Hippocampal formation (tissue), 2 donors: ENCODE measurements around the gene SLC44A2.
A peak's percentile ranks its signal among the peaks of the same experiment; 100 is the strongest.

ENCODE experiments used
- DNase-seq, 2 donors: peaks; one replicate each; lab custom pipeline; 2025; lab: John Stamatoyannopoulos, UW

Gene SLC44A2

GRCh38 chr19:10615429-10616023, 9.8 kb upstream of the SLC44A2 start:
- no peak for DNase-seq

GRCh38 chr19:10617409-10618121, 7.8 kb upstream of the SLC44A2 start:
- no peak for DNase-seq

GRCh38 chr19:10618846-10619245, 6.5 kb upstream of the SLC44A2 start:
- no peak for DNase-seq

GRCh38 chr19:10620786-10621185, 4.6 kb upstream of the SLC44A2 start:
- DNase-seq = no peak

DNA sequence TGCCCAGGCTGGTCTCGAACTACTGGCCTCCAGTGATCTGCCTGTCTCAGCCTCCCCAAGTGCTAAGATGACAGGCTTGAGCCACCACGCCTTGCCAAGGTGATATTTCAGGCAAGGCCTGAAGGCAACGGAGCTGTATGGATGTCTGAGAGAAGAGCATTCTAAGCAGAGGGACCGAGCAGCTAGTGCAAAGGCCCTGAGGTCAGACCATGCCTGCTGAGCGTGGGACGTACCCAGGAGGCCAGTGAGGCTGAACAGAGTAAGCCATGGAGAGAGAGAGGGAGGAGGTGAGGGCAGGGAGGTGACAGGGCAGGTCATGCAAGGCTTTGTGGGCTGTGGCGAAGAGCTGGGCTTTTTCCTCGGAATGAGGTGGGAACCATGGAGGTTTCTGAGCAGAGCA, 3.4 kb upstream of the SLC44A2 start:
- DNase-seq = no peak

GRCh38 chr19:10624585-10624984, 768 bp upstream of the SLC44A2 start:
- DNase-seq = no peak

DNA sequence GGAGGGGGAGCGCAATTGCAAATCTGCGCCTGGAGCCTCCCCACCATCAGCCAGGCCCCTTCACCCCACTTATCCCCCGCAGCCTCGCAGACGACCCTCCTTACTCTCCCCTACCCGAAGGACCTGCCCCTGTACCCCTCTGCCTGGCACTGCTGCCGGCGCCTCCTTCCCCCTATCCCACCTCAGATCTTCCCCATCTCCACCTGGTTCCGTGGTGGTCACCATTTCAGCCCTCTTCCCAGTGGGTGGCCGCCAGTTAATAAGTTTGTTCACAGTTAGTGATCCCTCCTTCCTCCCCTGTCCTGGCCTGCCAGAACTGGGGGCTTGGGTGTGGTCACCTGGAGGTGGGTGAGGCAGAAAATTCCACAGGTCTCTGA, 397 bp downstream of the SLC44A2 start:
- DNase-seq = no peak

DNA sequence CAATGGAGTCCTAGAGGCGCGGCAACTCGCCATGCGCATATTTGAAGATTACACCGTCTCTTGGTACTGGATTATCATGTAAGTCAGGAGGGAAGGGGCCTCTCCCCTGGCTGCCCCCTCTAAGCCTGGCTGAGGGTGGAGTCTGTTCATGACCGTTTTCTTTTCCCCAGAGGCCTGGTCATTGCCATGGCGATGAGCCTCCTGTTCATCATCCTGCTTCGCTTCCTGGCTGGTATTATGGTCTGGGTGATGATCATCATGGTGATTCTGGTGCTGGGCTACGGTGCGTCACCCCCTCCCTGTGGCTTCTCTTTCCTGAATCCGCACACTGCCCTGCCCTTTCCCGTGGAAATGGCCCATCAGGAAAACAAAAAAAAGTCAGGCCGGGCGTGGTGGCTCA, 6.5 kb downstream of the SLC44A2 start:
- no peak for DNase-seq

DNA sequence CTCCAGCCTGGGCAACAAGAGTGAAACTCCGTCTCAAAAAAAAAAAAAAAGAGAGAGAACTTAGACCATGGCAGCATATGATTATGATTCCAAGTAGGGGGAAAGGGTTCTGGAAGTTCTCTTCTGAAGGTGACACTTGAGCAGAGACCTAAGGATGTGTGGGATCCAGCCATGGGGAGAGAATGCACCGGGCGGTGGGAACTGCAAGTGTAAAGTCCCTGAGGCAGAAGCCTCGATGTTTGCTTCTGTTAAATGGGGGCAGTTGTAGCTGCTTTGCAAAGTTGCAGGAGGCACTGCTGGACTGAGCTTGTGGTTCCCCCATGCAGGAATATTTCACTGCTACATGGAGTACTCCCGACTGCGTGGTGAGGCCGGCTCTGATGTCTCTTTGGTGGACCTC, 9.1 kb downstream of the SLC44A2 start:
- no peak for DNase-seq

DNA sequence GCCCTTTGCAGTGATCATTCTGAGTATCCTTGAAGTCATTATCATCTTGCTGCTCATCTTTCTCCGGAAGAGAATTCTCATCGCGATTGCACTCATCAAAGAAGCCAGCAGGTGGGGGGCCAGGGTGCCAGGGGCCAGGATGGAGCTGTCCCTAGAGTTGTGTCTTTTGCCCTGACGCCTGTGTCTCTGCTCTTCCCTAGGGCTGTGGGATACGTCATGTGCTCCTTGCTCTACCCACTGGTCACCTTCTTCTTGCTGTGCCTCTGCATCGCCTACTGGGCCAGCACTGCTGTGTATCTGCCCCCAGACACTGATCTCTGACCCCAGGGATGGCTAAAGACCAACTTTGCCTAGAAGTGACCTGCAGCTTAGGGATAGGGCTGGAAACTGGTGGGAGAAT, 9.6 kb downstream of the SLC44A2 start:
- no peak for DNase-seq

GRCh38 chr19:10636304-10636972, 11.1 kb downstream of the SLC44A2 start:
- DNase-seq = no peak

DNA sequence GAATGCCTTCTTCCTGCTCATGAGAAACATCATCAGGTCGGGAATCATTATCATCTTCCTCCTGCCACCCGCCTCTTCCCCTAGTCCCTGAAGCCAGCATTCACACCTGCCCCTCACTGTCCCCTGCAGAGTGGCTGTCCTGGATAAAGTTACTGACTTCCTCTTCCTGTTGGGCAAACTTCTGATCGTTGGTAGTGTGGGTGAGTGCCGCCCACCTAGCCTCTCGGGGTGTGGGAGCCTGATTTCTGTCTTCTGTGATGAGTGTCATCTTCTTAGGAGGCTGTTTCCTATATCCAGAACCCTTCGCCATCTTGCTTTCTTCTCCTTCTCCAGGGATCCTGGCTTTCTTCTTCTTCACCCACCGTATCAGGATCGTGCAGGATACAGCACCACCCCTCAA, 12.5 kb downstream of the SLC44A2 start:
- no peak for DNase-seq

DNA sequence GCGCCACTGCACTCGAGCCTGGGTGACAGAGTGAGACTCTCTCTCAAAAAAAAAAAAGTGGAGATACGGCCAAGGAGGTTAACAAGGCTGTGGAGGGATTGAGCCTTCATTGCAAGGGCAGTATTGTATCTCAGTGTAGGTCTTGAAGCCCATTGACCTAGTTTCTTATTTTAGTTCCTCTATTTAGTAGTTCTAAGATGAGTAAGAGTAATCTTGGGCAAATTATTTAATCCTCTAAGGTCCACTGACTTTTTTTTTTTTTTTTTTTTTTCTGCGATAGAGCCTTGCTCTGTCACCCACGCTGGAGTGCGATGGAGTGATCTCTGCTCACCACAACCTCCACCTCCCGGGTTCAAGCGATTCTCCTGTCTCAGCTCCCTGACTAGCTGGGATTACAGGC, 14.5 kb downstream of the SLC44A2 start:
- DNase-seq = no peak

DNA sequence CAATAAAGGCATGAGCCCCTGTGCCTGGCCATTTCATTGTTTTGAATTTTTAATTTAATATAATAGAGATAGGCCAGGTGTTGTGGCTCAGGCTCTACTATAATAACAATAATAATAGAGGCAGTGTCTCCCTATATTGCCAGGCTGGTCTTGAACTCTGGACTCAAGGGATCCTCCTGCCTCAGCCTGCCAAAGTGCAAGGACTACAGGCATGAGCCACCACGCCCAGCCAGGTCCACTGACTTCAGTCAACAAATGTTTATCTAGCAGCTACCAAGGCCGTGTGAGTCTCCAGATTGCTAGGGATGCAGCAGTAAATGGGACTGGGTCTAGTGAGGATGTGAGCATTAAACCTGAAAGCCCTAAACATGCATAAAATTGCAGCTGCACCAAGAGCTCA, 15.0 kb downstream of the SLC44A2 start:
- no peak for DNase-seq

DNA sequence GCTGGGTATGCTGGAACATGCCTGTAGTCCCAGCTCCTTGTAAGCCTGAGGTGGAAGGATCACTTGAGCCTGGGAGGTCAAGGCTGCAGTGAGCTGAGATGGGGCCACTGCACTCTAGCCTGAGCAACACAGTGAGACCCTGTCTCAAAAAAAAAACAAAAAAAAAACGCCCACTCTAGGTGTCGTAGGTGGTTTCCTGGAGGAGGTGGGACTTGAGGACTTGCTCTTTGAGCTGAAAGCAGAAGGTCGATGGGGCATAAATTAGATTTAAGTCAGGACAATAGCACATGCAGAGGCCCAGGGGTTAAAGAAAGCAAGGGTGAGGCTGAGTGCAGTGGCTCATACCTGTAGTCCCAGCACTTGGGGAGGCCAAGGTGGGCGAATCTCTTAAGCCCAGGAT, 15.9 kb downstream of the SLC44A2 start:
- DNase-seq = no peak

- peak in 1 of 2 donors; percentile 13 for DNase-seq
Observed at GRCh38 chr19:10642473-10643171, 17.3 kb downstream of the SLC44A2 start.

GRCh38 chr19:10643172-10643967, 18.0 kb downstream of the SLC44A2 start:
- no peak for DNase-seq

DNA sequence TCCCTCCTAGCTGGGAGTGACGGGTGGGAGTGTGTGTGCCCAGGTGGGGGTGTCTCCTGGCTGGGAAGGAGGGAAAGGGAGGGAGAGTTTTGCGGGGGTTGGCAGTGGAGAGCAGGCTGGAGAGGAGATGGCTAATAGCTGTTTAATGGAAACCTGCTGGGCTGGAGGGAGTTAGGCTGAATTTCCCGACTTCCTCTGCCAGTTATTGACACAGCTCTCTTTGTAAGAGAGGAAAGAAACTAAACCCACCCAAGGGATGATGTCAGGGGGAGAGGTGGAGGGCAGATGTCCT, 18.6 kb downstream of the SLC44A2 start:
- DNase-seq = no peak

DNA sequence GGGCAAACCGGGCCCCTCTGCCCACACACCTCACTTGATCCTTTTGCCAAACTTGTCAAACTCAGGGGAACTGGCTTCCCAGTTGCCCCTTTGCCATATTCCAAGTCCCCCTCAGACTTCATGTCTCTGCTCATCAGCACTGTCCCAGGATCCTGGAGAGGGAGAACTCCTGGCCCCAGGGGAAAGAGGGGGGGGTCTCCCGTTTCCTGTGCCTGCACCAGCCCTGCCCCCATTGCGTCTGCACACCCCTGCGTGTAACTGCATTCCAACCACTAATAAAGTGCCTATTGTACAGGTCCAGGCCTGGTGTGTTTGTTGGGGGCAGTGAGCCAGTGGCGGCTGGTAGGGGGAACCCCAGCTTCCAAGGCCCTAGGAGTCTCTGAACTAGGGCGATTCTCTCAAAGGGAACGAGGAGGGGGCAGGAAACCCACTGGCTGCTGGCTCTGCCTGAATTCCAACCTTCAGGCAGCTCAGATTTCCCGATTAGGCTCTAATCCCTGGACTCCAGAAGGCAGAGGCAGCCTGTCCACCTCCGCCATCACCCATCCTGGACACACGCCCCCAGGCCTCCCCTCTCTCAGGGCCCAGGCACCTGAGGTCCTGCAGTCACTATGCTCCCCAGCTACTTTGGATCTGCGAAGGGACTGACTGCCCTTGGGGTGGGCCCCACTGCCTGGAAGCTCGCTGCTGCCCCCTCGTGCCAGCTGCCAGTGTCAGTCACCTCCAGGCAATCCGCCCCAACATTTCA, 19.1 kb downstream of the SLC44A2 start:
- peak; percentile 59 to 76 for DNase-seq

- DNase-seq = no peak
Observed at GRCh38 chr19:10646456-10647159, 21.3 kb downstream of the SLC44A2 start.

DNA sequence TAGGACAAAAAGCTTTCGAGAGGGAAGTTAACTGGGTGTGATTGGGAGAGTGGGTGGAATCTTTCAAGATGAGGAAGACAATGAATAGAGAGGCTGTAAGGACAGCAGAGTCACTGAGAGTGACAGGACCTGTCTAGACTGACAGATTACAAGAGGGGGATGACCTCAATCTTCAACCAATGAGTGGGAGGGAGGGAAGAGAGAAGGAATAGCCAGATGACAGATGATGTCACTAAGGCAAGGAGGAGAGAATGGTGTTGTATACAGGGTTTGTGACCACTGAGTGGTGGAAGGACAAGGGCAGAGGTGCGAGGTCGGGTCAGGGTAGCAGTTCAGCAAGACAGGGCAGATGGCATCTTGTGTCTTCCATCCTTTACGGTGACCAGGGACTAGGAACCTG, 23.0 kb downstream of the SLC44A2 start:
- DNase-seq = no peak
